HepG2 (cell line): ENCODE data around the gene PUS3. TPM values are rescaled to one million over a fixed set of nuclear protein-coding genes. Genes with fewer than 3 reads are reported as not detected.
A peak's percentile ranks its signal among the peaks of the same experiment; 100 is the strongest.

Source experiments
- ATAC-seq: fragments of 200-7000 bp; cut with Tn5 transposase; 3 replicates; pipeline ENCODE4 v1.9.1; 2020; ENCODE audit warnings: mild to moderate bottlenecking, moderate library complexity
- BruUV-seq: library from RNA; stranded (reverse); fragments of 400-500 nt; replicated peaks from 2 replicates; lab custom pipeline; 2021; lab: Mats Ljungman, UMichigan
- CTCF ChIA-PET: fragments of 300-600 bp; formaldehyde crosslinking; extraction: SDS; loops from one replicate; lab custom pipeline; 2021; ENCODE audit warnings: low total read pairs, inconsistent platforms, low intra/inter-chr PET ratio; lab: Yijun Ruan, JAX
- POLR2A ChIA-PET: fragments of 350-600 bp; sonication (Branson Sonifier 250); formaldehyde crosslinking; loops from one replicate; lab custom pipeline; 2020; ENCODE audit warnings: antibody characterized with exemption, inconsistent platforms; lab: Yijun Ruan, JAX
- DNase-seq: peaks from one replicate; pipeline ENCODE4 v3.0.0-alpha.2; 2015; ENCODE audit warnings: low spot score
- FAIRE-seq: peaks from 3 replicates; lab custom pipeline; 2011; peaks lifted over from hg19 to GRCh38; lab: Jason Lieb, UNC
- H2AFZ ChIP-seq: one replicate; pipeline ENCODE4 v1.6.1; 2011; ENCODE audit warnings: low read length, inconsistent platforms
- H3K27ac ChIP-seq: fragments of 300-600 bp; 3 replicates; pipeline ENCODE4 v1.8.0; 2011; ENCODE audit warnings: mixed run types, mild to moderate bottlenecking, mixed read lengths, low read length, inconsistent platforms; ENCODE audit not compliant: insufficient read depth; ENCODE audit errors: extremely low read length
- H3K27me3 ChIP-seq, 2 experiments: fragments of 200-600 bp in 1 of 2; 2 replicates in 1 of 2; 3 replicates in 1 of 2; pipeline versions ENCODE4 v1.6.0 to v1.8.0; 2011; ENCODE audit warnings: low read length in 2 of 2, mild to moderate bottlenecking in 2 of 2, moderate library complexity in 2 of 2, inconsistent platforms in 1 of 2; ENCODE audit not compliant: insufficient read depth in 2 of 2, control insufficient read depth in 1 of 2
- H3K36me3 ChIP-seq, 2 experiments: fragments of 200-600 bp in 1 of 2; replicated peaks in 1 of 2; 2 replicates in 1 of 2; 3 replicates in 1 of 2; pipeline versions ENCODE4 v1.5.1 to v1.8.0; 2011; ENCODE audit warnings: low read length in 2 of 2, inconsistent platforms in 1 of 2; ENCODE audit not compliant: insufficient read depth in 2 of 2, control insufficient read depth in 1 of 2
- H3K4me1 ChIP-seq: 2 replicates; pipeline ENCODE4 v1.5.1; 2012; ENCODE audit warnings: low read length, inconsistent platforms; ENCODE audit not compliant: insufficient read depth
- H3K4me2 ChIP-seq: 2 replicates; pipeline ENCODE4 v1.6.0; 2011; ENCODE audit warnings: low read depth, low read length, inconsistent platforms
- H3K4me3 ChIP-seq, 3 experiments: fragments of 200-600 bp in 1 of 3; sonication (generic), shearing (Covaris generic) in 1 of 3; replicated peaks in 1 of 3; 2 replicates each; pipeline ENCODE4 v1.5.1; 2011 to 2016; ENCODE audit warnings: low read length in 3 of 3, inconsistent platforms in 2 of 3, low read depth in 2 of 3, mild to moderate bottlenecking in 2 of 3, control low read depth in 1 of 3, mixed read lengths in 1 of 3; ENCODE audit not compliant: insufficient read depth in 1 of 3
- H3K79me2 ChIP-seq: one replicate; pipeline ENCODE4 v1.6.1; 2011; ENCODE audit warnings: low read length, inconsistent platforms; ENCODE audit not compliant: insufficient read depth
- H3K9ac ChIP-seq: 2 replicates; pipeline ENCODE4 v1.6.0; 2011; ENCODE audit warnings: mild to moderate bottlenecking, low read depth, low read length, inconsistent platforms; ENCODE audit not compliant: insufficient read depth
- H3K9me3 ChIP-seq: 2 replicates; pipeline ENCODE4 v1.5.1; 2012; ENCODE audit warnings: mild to moderate bottlenecking, low read length
- H4K20me1 ChIP-seq: 2 replicates; pipeline ENCODE4 v1.6.0; 2011; ENCODE audit warnings: inconsistent platforms, mild to moderate bottlenecking, low read length, moderate library complexity; ENCODE audit not compliant: insufficient read depth
- HCFC1 ChIP-seq: fragments of 150-350 bp; IDR thresholded peaks from 2 replicates; pipeline ENCODE4 v1.6.1; 2014; ENCODE audit warnings: low read depth, low read length
- HOXA9 ChIP-seq: sonication (generic); formaldehyde crosslinking; IDR thresholded peaks from 2 replicates; pipeline ENCODE4 v1.8.1; 2022; ENCODE audit warnings: missing genetic modification reagents, mild to moderate bottlenecking, moderate library complexity, borderline replicate concordance
- MAFF ChIP-seq: IDR thresholded peaks from 2 replicates; pipeline ENCODE4 v1.6.1; 2011; ENCODE audit warnings: low read depth, low read length, improper control_type of control experiment
- MAFK ChIP-seq, 2 experiments: IDR thresholded peaks in 1 of 2; conservative IDR thresholded peaks in 1 of 2; 2 replicates each; pipeline ENCODE4 v1.6.1; 2011; ENCODE audit warnings: improper control_type of control experiment in 2 of 2, low read length in 2 of 2
- MXI1 ChIP-seq: IDR thresholded peaks from 3 replicates; pipeline ENCODE4 v1.6.1; 2012; ENCODE audit warnings: low read depth, low read length, inconsistent platforms, borderline replicate concordance
- MYC ChIP-seq: sonication (generic); formaldehyde crosslinking; IDR thresholded peaks from 2 replicates; pipeline ENCODE4 v1.9.0; 2021; ENCODE audit warnings: missing genetic modification reagents, borderline replicate concordance
- PRDM4 ChIP-seq: sonication (generic); formaldehyde crosslinking; IDR thresholded peaks from 2 replicates; pipeline ENCODE4 v1.9.0; 2021; ENCODE audit warnings: missing genetic modification reagents, borderline replicate concordance
- ZKSCAN8 ChIP-seq: IDR thresholded peaks from 2 replicates; pipeline ENCODE4 v1.6.1; 2016; ENCODE audit warnings: borderline replicate concordance, missing genetic modification reagents, missing compliant biosample characterization
- ZNF484 ChIP-seq: sonication (generic); formaldehyde crosslinking; IDR thresholded peaks from 2 replicates; pipeline ENCODE4 v1.5.1; 2020; ENCODE audit warnings: mild to moderate bottlenecking, low read depth, missing genetic modification reagents, borderline replicate concordance
- ZNF510 ChIP-seq: sonication (generic); formaldehyde crosslinking; IDR thresholded peaks from 2 replicates; pipeline ENCODE4 v1.4.0; 2020; ENCODE audit warnings: low read depth, mild to moderate bottlenecking, missing genetic modification reagents
- ZNF572 ChIP-seq: sonication (generic); formaldehyde crosslinking; IDR thresholded peaks from 2 replicates; pipeline ENCODE4 v1.5.1; 2020; ENCODE audit warnings: mild to moderate bottlenecking, missing genetic modification reagents
- ZNF644 ChIP-seq: IDR thresholded peaks from 2 replicates; pipeline ENCODE4 v1.6.1; 2016; ENCODE audit warnings: low read depth
- ZNF724P ChIP-seq: sonication (generic); formaldehyde crosslinking; IDR thresholded peaks from 2 replicates; pipeline ENCODE4 v1.8.0; 2022; ENCODE audit warnings: missing genetic modification reagents, borderline replicate concordance
- WGBS: methylation state at CpG from one replicate; pipeline ENCODE4 v1.1.6; 2017; ENCODE audit warnings: low lambda C conversion rate; 5-methylcytosine and 5-hydroxymethylcytosine counted together
- in situ Hi-C: cut with HindIII; loops from 2 replicates; pipeline ENCODE4 v1.10.0; 2017; ENCODE audit warnings: low pct_unique_long_range_greater_than_20kb; ENCODE audit not compliant: extremely low pct_ligation_motif_present
- intact Hi-C: fragments of 100-400 bp; cut with micrococcal nuclease; formaldehyde crosslinking; loops from one replicate; pipeline ENCODE4 v1.10.0; 2022; ENCODE audit not compliant: unreplicated experiment
- polyA plus RNA-seq, 8 experiments: library from polyadenylated mRNA; depleted of rRNA in 3 of 8; stranded (reverse) in 7 of 8; unstranded in 1 of 8; fragments of >200 nt; fragmentation: Illumina TruSeq in 4 of 8; extraction: Trizol in 4 of 8; gene quantifications; 2 replicates each; pipeline versions ENCODE4 v1.2.1 to v1.2.3, GENCODE V29; 2011 to 2016; ENCODE audit warnings: low read depth in 4 of 8, missing spikeins in 1 of 8, mixed read lengths in 1 of 8; ENCODE audit not compliant: insufficient read depth in 1 of 8
- total RNA-seq, 5 experiments: library from RNA; depleted of rRNA; stranded (reverse); fragments of >200 nt; fragmentation: Illumina TruSeq; extraction: Trizol; gene quantifications; 2 replicates each; pipeline ENCODE4 v1.2.3, GENCODE V29; 2016; ENCODE audit warnings: low read depth in 1 of 5
- TF ChIP-seq, protein P1 (sequence below): sonication (generic); formaldehyde crosslinking; IDR thresholded peaks from 2 replicates; pipeline ENCODE4 v1.4.0; 2020; ENCODE audit warnings: mild to moderate bottlenecking, missing genetic modification reagents, borderline replicate concordance

Gene PUS3
- total and polyA plus RNA-seq, 2 of the 13 experiments (the other 11 are each of a cell fraction or from before 2014, with no cell fraction given) = 6.0 to 18.2 TPM

GRCh38 chr11:125931668-125932067 is 28.7 kb upstream of the PUS3 start:
- no peak for ATAC-seq
- no TSS peak for BruUV-seq
- Histone ChIP-seq H4K20me1 (no peaks in the 10 kb centered on the region), H3K4me3 (no peak overlapping the region), H3K79me2 (no peaks in the 10 kb centered on the region), H3K9ac (no peak overlapping the region), H3K4me2 (no peak overlapping the region), H3K27ac (no peak overlapping the region), H3K36me3 (no peaks in the 10 kb centered on the region), H2AFZ (no peak overlapping the region), H3K4me1 (peaks cover 28% of the 10 kb centered on the region), H3K9me3 (no peaks in the 10 kb centered on the region), H3K27me3 (0 out of 5 replicates have a peak, but pooled peaks cover 0 to 8% of the 10 kb centered on the region in 2 experiments)
- FAIRE-seq = no peak
- no peak for DNase-seq
- TF ChIP-seq, protein P1, sequence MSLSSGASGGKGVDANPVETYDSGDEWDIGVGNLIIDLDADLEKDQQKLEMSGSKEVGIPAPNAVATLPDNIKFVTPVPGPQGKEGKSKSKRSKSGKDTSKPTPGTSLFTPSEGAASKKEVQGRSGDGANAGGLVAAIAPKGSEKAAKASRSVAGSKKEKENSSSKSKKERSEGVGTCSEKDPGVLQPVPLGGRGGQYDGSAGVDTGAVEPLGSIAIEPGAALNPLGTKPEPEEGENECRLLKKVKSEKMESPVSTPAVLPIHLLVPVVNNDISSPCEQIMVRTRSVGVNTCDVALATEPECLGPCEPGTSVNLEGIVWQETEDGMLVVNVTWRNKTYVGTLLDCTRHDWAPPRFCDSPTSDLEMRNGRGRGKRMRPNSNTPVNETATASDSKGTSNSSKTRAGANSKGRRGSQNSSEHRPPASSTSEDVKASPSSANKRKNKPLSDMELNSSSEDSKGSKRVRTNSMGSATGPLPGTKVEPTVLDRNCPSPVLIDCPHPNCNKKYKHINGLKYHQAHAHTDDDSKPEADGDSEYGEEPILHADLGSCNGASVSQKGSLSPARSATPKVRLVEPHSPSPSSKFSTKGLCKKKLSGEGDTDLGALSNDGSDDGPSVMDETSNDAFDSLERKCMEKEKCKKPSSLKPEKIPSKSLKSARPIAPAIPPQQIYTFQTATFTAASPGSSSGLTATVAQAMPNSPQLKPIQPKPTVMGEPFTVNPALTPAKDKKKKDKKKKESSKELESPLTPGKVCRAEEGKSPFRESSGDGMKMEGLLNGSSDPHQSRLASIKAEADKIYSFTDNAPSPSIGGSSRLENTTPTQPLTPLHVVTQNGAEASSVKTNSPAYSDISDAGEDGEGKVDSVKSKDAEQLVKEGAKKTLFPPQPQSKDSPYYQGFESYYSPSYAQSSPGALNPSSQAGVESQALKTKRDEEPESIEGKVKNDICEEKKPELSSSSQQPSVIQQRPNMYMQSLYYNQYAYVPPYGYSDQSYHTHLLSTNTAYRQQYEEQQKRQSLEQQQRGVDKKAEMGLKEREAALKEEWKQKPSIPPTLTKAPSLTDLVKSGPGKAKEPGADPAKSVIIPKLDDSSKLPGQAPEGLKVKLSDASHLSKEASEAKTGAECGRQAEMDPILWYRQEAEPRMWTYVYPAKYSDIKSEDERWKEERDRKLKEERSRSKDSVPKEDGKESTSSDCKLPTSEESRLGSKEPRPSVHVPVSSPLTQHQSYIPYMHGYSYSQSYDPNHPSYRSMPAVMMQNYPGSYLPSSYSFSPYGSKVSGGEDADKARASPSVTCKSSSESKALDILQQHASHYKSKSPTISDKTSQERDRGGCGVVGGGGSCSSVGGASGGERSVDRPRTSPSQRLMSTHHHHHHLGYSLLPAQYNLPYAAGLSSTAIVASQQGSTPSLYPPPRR (CRISPR knock-in tag) = no peak
- TF ChIP-seq HOXA9 (no peak), MYC (CRISPR knock-in tag) (no peak), MAFF (peak; percentile 88), ZNF484 (CRISPR knock-in tag) (no peak), MAFK (conservative IDR thresholded peaks at IDR 0.05 in 1 of 2, IDR thresholded peaks at IDR 0.05 in 1 of 2; ENCODE audit: low read length in 2 of 2) (peak; percentile 92 to 93), ZNF510 (CRISPR knock-in tag) (no peak), HCFC1 (no peak), ZKSCAN8 (CRISPR knock-in tag) (no peak), PRDM4 (CRISPR knock-in tag) (no peak), ZNF572 (CRISPR knock-in tag) (no peak), ZNF724P (no peak), ZNF644 (no peak), MXI1 (no peak)
- in situ Hi-C loops (no loop called here), intact Hi-C loops (no loop called here)
- 66% methylated on average over 6 of the region's 6 CpGs for WGBS
- ChIA-PET POLR2A (no interaction called here), CTCF (no interaction called here)
